OCI-LY7 (cell line): ENCODE data around the gene FUCA2.
"Not testable (repeated sequence)": the region's sequence is repeated elsewhere in the genome, so short reads cannot be mapped to it uniquely, and the experiment has no call there.

Source experiments
- CTCF ChIP-seq: fragments of 200-600 bp; sonication (generic); conservative IDR thresholded peaks from 2 replicates; pipeline ENCODE4 v1.5.1; 2014; ENCODE audit warnings: mild to moderate bottlenecking, antibody characterized with exemption, low read length, moderate library complexity, mixed read lengths
- EZH2phosphoT487 ChIP-seq: fragments of 200-600 bp; sonication (generic); IDR thresholded peaks from 2 replicates; pipeline ENCODE4 v1.6.1; 2018; ENCODE audit warnings: low read depth, borderline replicate concordance, mild to moderate bottlenecking, mixed run types, antibody characterized with exemption, low read length, moderate library complexity, mixed read lengths

- TF ChIP-seq CTCF, EZH2phosphoT487: not testable (repeated sequence)
Measured at GRCh38 chr6:143468823-143469222, 42.7 kb downstream of the FUCA2 start.
